Stomach smooth muscle (tissue), 2 donors: ENCODE measurements around the gene DCTN4.
A peak's percentile ranks its signal among the peaks of the same experiment; 100 is the strongest.
"Not testable (repeated sequence)": the region's sequence is repeated elsewhere in the genome, so short reads cannot be mapped to it uniquely, and the experiment has no call there.

ENCODE experiments used
- H3K27ac ChIP-seq: one replicate; pipeline ENCODE4 v1.7.0; 2013; ENCODE audit warnings: mild to moderate bottlenecking, low read length, inconsistent platforms
- H3K27me3 ChIP-seq, 2 donors: one replicate each; pipeline ENCODE4 v1.7.0; 2013; ENCODE audit warnings: low read length in 2 of 2; ENCODE audit not compliant: insufficient read depth in 2 of 2, control insufficient read depth in 1 of 2
- H3K36me3 ChIP-seq, 2 donors: one replicate each; pipeline ENCODE4 v1.7.0; 2013; ENCODE audit warnings: low read length in 2 of 2; ENCODE audit not compliant: control insufficient read depth in 2 of 2, insufficient read depth in 2 of 2
- H3K4me1 ChIP-seq: one replicate; pipeline ENCODE4 v1.7.0; 2013; ENCODE audit warnings: low read length; ENCODE audit not compliant: control insufficient read depth, insufficient read depth
- H3K4me3 ChIP-seq, 2 donors: one replicate each; pipeline ENCODE4 v1.7.0; 2013; ENCODE audit warnings: low read length in 2 of 2
- H3K9ac ChIP-seq, 2 donors: one replicate each; pipeline ENCODE4 v1.7.0; 2013; ENCODE audit warnings: low read length in 2 of 2, mild to moderate bottlenecking in 1 of 2
- H3K9me3 ChIP-seq, 2 donors: one replicate each; pipeline ENCODE4 v1.7.0; 2013; ENCODE audit warnings: low read length in 2 of 2; ENCODE audit not compliant: control insufficient read depth in 2 of 2
- donor health status: healthy.
- donor health status: Pancreatic carcinoma.

DCTN4 gene

GRCh38 chr5:150759334-150759583 lies 442 bp upstream of the DCTN4 start:
- peak overlapping the region; percentile 99 for H3K27ac ChIP-seq
- peaks cover 9% of the 10 kb centered on the region for H3K4me1 ChIP-seq
- peak overlapping the region; percentile 92 to 95 for H3K4me3 ChIP-seq
- peak overlapping the region; percentile 95 to 97 for H3K9ac ChIP-seq
- peaks cover 6 to 11% of the 10 kb centered on the region in 2 donors for H3K36me3 ChIP-seq
- H3K27me3 ChIP-seq: no peaks in the 10 kb centered on the region
- H3K9me3 ChIP-seq: no peaks in the 10 kb centered on the region

GRCh38 chr5:150758203-150758530 lies 650 bp downstream of the DCTN4 start:
- Histone ChIP-seq H3K4me1 (peaks cover 9% of the 10 kb centered on the region), H3K36me3 (peaks cover 12 to 22% of the 10 kb centered on the region in 2 donors)

GRCh38 chr5:150757087-150757649 lies 1.6 kb downstream of the DCTN4 start:
- Histone ChIP-seq H3K36me3 (peaks cover 12 to 24% of the 10 kb centered on the region in 2 donors), H3K4me1 (peaks cover 9% of the 10 kb centered on the region), H3K9ac (peak overlapping the region in 1 of 2 donors; percentile 95), H3K4me3 (peak overlapping the region in 1 of 2 donors; percentile 13), H3K9me3 (no peaks in the 10 kb centered on the region), H3K27ac (no peak overlapping the region), H3K27me3 (no peaks in the 10 kb centered on the region)

More at GRCh38 chr5:150758203-150758530, 650 bp downstream of the DCTN4 start:
- no peaks in the 10 kb centered on the region for H3K9me3 ChIP-seq
- peak overlapping the region; percentile 95 to 97 for H3K9ac ChIP-seq
- H3K4me3 ChIP-seq: peak overlapping the region; percentile 92 to 95
- H3K27ac ChIP-seq: peak overlapping the region; percentile 99
- H3K27me3 ChIP-seq: no peaks in the 10 kb centered on the region

DNA sequence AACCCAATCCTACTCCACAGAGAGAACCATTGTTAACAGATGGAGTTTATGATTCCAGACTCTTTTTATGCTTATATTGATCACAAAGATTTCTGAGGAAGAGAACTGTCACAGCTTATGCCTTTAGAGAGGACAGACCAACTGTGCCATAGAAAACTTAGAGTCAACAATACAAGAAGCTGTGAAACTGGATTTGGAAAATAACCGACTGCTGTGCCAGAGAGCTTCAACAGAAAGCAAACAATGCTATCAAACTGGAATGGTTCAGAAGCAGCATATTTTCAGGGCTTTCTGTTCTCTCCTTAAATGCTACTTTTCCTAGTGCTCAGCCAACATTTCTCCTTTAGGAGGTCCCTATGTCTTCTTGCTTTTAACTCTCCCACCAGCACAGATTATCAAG lies 5.0 kb downstream of the DCTN4 start:
- H3K4me3 ChIP-seq: no peak overlapping the region
- no peak overlapping the region for H3K27ac ChIP-seq
- H3K9me3 ChIP-seq: no peaks in the 10 kb centered on the region
- no peak overlapping the region for H3K9ac ChIP-seq
- no peaks in the 10 kb centered on the region for H3K27me3 ChIP-seq
- peaks cover 12 to 30% of the 10 kb centered on the region in 2 donors for H3K36me3 ChIP-seq
- peaks cover 3% of the 10 kb centered on the region for H3K4me1 ChIP-seq

- Histone ChIP-seq H3K4me1 (peaks cover 3% of the 10 kb centered on the region), H3K27me3 (no peaks in the 10 kb centered on the region), H3K36me3 (peaks cover 12 to 30% of the 10 kb centered on the region in 2 donors), H3K9ac (no peak overlapping the region), H3K27ac (no peak overlapping the region), H3K9me3 (no peaks in the 10 kb centered on the region), H3K4me3 (no peak overlapping the region)
Observed at GRCh38 chr5:150753463-150753862, 5.4 kb downstream of the DCTN4 start.

GRCh38 chr5:150751096-150751891 lies 7.5 kb downstream of the DCTN4 start:
- H3K4me3 ChIP-seq: no peak overlapping the region
- no peak overlapping the region for H3K9ac ChIP-seq
- no peak overlapping the region for H3K27ac ChIP-seq
- H3K9me3 ChIP-seq: no peaks in the 10 kb centered on the region
- peaks cover 12 to 30% of the 10 kb centered on the region in 2 donors for H3K36me3 ChIP-seq
- H3K27me3 ChIP-seq: no peaks in the 10 kb centered on the region
- no peaks in the 10 kb centered on the region for H3K4me1 ChIP-seq

DNA sequence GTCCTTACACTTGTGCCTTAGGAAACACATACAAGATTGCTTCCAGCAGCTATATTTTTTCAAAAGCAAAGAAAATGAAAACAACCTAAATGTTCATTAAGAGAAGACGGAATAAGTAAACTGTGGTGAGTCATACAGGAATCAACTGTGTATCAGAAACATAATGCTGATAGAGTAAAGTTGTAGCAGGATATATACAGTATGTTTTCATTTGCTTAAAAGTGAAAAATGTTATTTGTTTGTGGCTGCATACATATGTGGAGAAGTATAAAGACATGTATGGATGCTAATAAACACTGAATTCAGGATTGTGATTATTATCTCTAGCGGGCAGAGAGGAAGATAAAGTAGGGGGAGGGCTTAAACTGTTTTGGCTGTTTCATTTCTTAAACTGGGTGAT lies 8.3 kb downstream of the DCTN4 start:
- Histone ChIP-seq H3K36me3 (peaks cover 10 to 27% of the 10 kb centered on the region in 2 donors), H3K27me3 (no peaks in the 10 kb centered on the region), H3K4me3 (no peak overlapping the region), H3K9me3 (no peaks in the 10 kb centered on the region), H3K4me1 (no peaks in the 10 kb centered on the region), H3K9ac (no peak overlapping the region), H3K27ac (no peak overlapping the region)

DNA sequence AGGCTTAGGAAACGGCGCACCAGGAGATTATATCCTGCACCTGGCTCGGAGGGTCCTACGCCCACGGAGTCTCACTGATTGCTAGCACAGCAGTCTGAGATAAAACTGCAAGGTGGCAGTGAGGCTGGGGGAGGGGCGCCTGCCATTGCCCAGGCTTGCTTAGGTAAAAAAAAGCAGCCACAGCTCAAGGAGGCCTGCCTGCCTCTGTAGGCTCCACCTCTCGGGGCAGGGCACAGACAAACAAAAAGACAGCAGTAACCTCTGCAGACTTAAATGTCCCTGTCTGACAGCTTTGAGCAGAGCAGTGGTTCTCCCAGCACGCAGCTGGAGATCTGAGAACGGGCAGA lies 15.7 kb downstream of the DCTN4 start:
- not testable (repeated sequence) for H3K27ac ChIP-seq, H3K27me3 ChIP-seq, H3K9ac ChIP-seq, H3K36me3 ChIP-seq, H3K4me3 ChIP-seq, H3K9me3 ChIP-seq, H3K4me1 ChIP-seq

- not testable (repeated sequence) for H3K4me1 ChIP-seq, H3K27ac ChIP-seq
Observed at GRCh38 chr5:150742455-150743141, 16.2 kb downstream of the DCTN4 start.

DNA sequence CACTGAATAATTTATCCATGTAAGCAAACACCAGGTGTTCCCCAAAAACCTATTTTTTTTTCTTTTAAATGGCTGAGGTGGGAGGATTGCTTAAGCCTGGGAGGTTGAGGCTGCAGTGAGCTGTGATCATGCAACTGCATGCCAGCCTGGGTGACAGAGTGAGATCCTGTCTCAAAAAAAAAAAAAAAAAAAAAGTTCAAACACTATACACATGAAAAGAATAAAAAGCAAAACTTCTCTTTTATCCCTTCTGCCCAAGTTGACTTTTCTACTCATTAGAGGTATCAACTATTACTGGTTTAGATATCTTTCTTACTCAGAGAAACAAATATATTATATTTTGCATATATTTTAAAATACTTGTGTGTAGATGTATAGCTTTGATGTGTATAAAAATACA lies 17.8 kb downstream of the DCTN4 start:
- Histone ChIP-seq H3K4me1 (no peaks in the 10 kb centered on the region), H3K27ac (no peak overlapping the region), H3K27me3 (no peaks in the 10 kb centered on the region), H3K4me3 (no peak overlapping the region), H3K9ac (no peak overlapping the region), H3K36me3 (peaks cover 0 to 5% of the 10 kb centered on the region in 2 donors), H3K9me3 (no peaks in the 10 kb centered on the region)

More at GRCh38 chr5:150742455-150743141, 16.2 kb downstream of the DCTN4 start:
- H3K4me3 ChIP-seq, H3K27me3 ChIP-seq, H3K9ac ChIP-seq, H3K9me3 ChIP-seq, H3K36me3 ChIP-seq: not testable (repeated sequence)

GRCh38 chr5:150738862-150739261 lies 20.0 kb downstream of the DCTN4 start:
- Histone ChIP-seq H3K4me1 (no peaks in the 10 kb centered on the region), H3K4me3 (no peak overlapping the region), H3K27me3 (no peaks in the 10 kb centered on the region), H3K27ac (no peak overlapping the region), H3K9ac (no peak overlapping the region), H3K9me3 (no peaks in the 10 kb centered on the region), H3K36me3 (peaks cover 0 to 10% of the 10 kb centered on the region in 2 donors)
